ENCODE data around the gene SRSF2. TPM values are rescaled to one million over a fixed set of nuclear protein-coding genes. Genes with fewer than 3 reads are reported as not detected.

SRSF2 gene
- total and polyA plus RNA-seq, 9 of the 15 experiments (the other 6 are each of a cell fraction or from before 2014, with no cell fraction given) = 161 to 583 (median 393) TPM

GRCh38 chr17:76726776-76727718 lies 10.1 kb downstream of the SRSF2 start, which contains the start of gene METTL23 (continued):
- TF ChIP-seq NCOA1 (IDR thresholded peaks at IDR 0.05; ENCODE audit: low read depth) (0 out of 2 replicates have a peak, but pooled peaks have one; percentile 40), GABPB2 (CRISPR knock-in tag; conservative IDR thresholded peaks at IDR 0.05) (no peak), ZNF318 (IDR thresholded peaks at IDR 0.05; ENCODE audit: borderline replicate concordance in 1 of 2, low read depth in 1 of 2) (no peak), DACH1 (IDR thresholded peaks at IDR 0.05; ENCODE audit: partially characterized antibody) (peak; percentile 63), HCFC1 (IDR thresholded peaks at IDR 0.05; ENCODE audit: low read depth, low read length) (no peak), ZNF23 (CRISPR knock-in tag; IDR thresholded peaks at IDR 0.05) (no peak), ATF2 (CRISPR knock-in tag; IDR thresholded peaks at IDR 0.05) (no peak)
- TF ChIP-seq, protein P1, sequence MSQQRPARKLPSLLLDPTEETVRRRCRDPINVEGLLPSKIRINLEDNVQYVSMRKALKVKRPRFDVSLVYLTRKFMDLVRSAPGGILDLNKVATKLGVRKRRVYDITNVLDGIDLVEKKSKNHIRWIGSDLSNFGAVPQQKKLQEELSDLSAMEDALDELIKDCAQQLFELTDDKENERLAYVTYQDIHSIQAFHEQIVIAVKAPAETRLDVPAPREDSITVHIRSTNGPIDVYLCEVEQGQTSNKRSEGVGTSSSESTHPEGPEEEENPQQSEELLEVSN (IDR thresholded peaks at IDR 0.05; ENCODE audit: borderline replicate concordance in 1 of 2, extremely low read depth in 1 of 2, insufficient read depth in 1 of 2, insufficient read length in 1 of 2, low read depth in 1 of 2, low read length in 1 of 2, poor library complexity in 1 of 2, severe bottlenecking in 1 of 2) = peak; percentile 91 to 97
- TF ChIP-seq, protein P2, sequence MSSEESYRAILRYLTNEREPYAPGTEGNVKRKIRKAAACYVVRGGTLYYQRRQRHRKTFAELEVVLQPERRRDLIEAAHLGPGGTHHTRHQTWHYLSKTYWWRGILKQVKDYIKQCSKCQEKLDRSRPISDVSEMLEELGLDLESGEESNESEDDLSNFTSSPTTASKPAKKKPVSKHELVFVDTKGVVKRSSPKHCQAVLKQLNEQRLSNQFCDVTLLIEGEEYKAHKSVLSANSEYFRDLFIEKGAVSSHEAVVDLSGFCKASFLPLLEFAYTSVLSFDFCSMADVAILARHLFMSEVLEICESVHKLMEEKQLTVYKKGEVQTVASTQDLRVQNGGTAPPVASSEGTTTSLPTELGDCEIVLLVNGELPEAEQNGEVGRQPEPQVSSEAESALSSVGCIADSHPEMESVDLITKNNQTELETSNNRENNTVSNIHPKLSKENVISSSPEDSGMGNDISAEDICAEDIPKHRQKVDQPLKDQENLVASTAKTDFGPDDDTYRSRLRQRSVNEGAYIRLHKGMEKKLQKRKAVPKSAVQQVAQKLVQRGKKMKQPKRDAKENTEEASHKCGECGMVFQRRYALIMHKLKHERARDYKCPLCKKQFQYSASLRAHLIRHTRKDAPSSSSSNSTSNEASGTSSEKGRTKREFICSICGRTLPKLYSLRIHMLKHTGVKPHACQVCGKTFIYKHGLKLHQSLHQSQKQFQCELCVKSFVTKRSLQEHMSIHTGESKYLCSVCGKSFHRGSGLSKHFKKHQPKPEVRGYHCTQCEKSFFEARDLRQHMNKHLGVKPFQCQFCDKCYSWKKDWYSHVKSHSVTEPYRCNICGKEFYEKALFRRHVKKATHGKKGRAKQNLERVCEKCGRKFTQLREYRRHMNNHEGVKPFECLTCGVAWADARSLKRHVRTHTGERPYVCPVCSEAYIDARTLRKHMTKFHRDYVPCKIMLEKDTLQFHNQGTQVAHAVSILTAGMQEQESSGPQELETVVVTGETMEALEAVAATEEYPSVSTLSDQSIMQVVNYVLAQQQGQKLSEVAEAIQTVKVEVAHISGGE (CRISPR knock-in tag; IDR thresholded peaks at IDR 0.05) = peak in 1 of 3 experiments; percentile 84; a peak in 2 of 6 replicates

All from K562 (cell line).